K562 (cell line): ENCODE results near the gene NMNAT3. TPM values are rescaled to one million over a fixed set of nuclear protein-coding genes. Genes with fewer than 3 reads are reported as not detected.

Experiments
- ATAC-seq: fragments of 200-7000 bp; cut with Tn5 transposase; 3 replicates; pipeline ENCODE4 v1.9.1; 2020; ENCODE audit warnings: moderate library complexity
- BruUV-seq: library from RNA; stranded (reverse); fragments of 400-500 nt; replicated peaks from 2 replicates; lab custom pipeline; 2021; lab: Mats Ljungman, UMichigan
- CTCF ChIA-PET: fragments of 300-600 bp; formaldehyde crosslinking; extraction: SDS; loops from one replicate; lab custom pipeline; 2021; ENCODE audit warnings: low intra/inter-chr PET ratio; lab: Yijun Ruan, JAX
- POLR2A ChIA-PET: fragments of 300-600, 350-650 bp; sonication (Branson Sonifier 250); formaldehyde crosslinking; extraction: SDS; loops from one replicate; lab custom pipeline; 2021; ENCODE audit warnings: antibody characterized with exemption, inconsistent platforms; lab: Yijun Ruan, JAX
- DNase-seq, 4 experiments: peaks; one replicate each; pipeline versions ENCODE4 v3.0.0 to v3.0.0-alpha.2; 2011 to 2018; ENCODE audit warnings: low spot score in 3 of 4, mixed read lengths in 3 of 4; ENCODE audit errors: extremely low read depth in 1 of 4
- FAIRE-seq: peaks from 2 replicates; lab custom pipeline; 2011; peaks lifted over from hg19 to GRCh38; lab: Jason Lieb, UNC
- H2AFZ ChIP-seq: 2 replicates; pipeline ENCODE4 v1.6.0; 2011; ENCODE audit warnings: low read depth, low read length, control low read depth, inconsistent platforms
- H3K27ac ChIP-seq: fragments of 200-600 bp; 3 replicates; pipeline ENCODE4 v1.8.0; 2011; ENCODE audit warnings: low read depth, mild to moderate bottlenecking, control low read depth, inconsistent platforms, low read length, moderate library complexity, mixed read lengths; ENCODE audit errors: extremely low read depth
- H3K27me3 ChIP-seq, 2 experiments: fragments of 300-600 bp in 1 of 2; 2 replicates in 1 of 2; 3 replicates in 1 of 2; pipeline versions ENCODE4 v1.6.0 to v1.8.0; 2011; ENCODE audit warnings: inconsistent platforms in 2 of 2, low read length in 2 of 2, mild to moderate bottlenecking in 1 of 2, mixed read lengths in 1 of 2, moderate library complexity in 1 of 2; ENCODE audit not compliant: control insufficient read depth in 2 of 2, insufficient read depth in 2 of 2
- H3K36me3 ChIP-seq: fragments of 300-600 bp; 3 replicates; pipeline ENCODE4 v1.8.0; 2011; ENCODE audit warnings: mild to moderate bottlenecking, low read length, inconsistent platforms; ENCODE audit not compliant: control insufficient read depth, insufficient read depth
- H3K4me1 ChIP-seq, 2 experiments: fragments of 200-600 bp in 1 of 2; replicated peaks in 1 of 2; 2 replicates in 1 of 2; 3 replicates in 1 of 2; pipeline versions ENCODE4 v1.5.1 to v1.8.0; 2011; ENCODE audit warnings: inconsistent platforms in 2 of 2, low read length in 2 of 2, mild to moderate bottlenecking in 1 of 2, mixed read lengths in 1 of 2, moderate library complexity in 1 of 2; ENCODE audit not compliant: control insufficient read depth in 2 of 2, insufficient read depth in 2 of 2
- H3K4me2 ChIP-seq: 2 replicates; pipeline ENCODE4 v1.6.1; 2011; ENCODE audit warnings: low read length, control low read depth, inconsistent platforms, mixed read lengths; ENCODE audit not compliant: insufficient read depth
- H3K4me3 ChIP-seq: fragments of 200-600 bp; sonication (generic), shearing (Covaris generic); 2 replicates; pipeline ENCODE4 v1.5.1; 2016; ENCODE audit warnings: control low read depth, inconsistent platforms
- H3K79me2 ChIP-seq: fragments of 200-600 bp; 3 replicates; pipeline ENCODE4 v1.8.0; 2011; ENCODE audit warnings: low read length, inconsistent platforms; ENCODE audit not compliant: control insufficient read depth, insufficient read depth
- H3K9ac ChIP-seq, 2 experiments: 2 replicates each; pipeline versions ENCODE4 v1.6.0 to v1.6.1; 2011; ENCODE audit warnings: low read depth in 2 of 2, low read length in 2 of 2, control low read depth in 1 of 2, inconsistent platforms in 1 of 2, mild to moderate bottlenecking in 1 of 2, mixed read lengths in 1 of 2; ENCODE audit not compliant: insufficient read depth in 1 of 2
- H3K9me1 ChIP-seq: one replicate; pipeline ENCODE4 v1.6.0; 2011; ENCODE audit warnings: inconsistent platforms, mild to moderate bottlenecking, low read length, moderate library complexity; ENCODE audit not compliant: control insufficient read depth, insufficient read depth
- H3K9me3 ChIP-seq: replicated peaks from 2 replicates; pipeline ENCODE4 v1.5.1; 2011; ENCODE audit warnings: low read depth, low read length, inconsistent platforms; ENCODE audit not compliant: control insufficient read depth, insufficient read depth
- H4K20me1 ChIP-seq: replicated peaks from 2 replicates; pipeline ENCODE4 v1.6.1; 2011; ENCODE audit warnings: low read length, inconsistent platforms, mixed read lengths; ENCODE audit not compliant: control insufficient read depth, insufficient read depth
- PPARD ChIP-seq: fragments of 250-450 bp; sonication (Bioruptor Pico); IDR thresholded peaks from 2 replicates; pipeline ENCODE4 v1.8.0; 2022; ENCODE audit warnings: inconsistent platforms, mild to moderate bottlenecking, moderate library complexity
- RREB1 ChIP-seq: fragments of 250-450 bp; sonication (Bioruptor Pico); IDR thresholded peaks from 2 replicates; pipeline ENCODE4 v1.4.0; 2020
- SRF ChIP-seq, 2 experiments: fragments of 250-450, 450-650 bp in 1 of 2; sonication (Bioruptor Pico) in 1 of 2; sonication (generic) in 1 of 2; formaldehyde crosslinking; IDR thresholded peaks; 2 replicates each; pipeline versions ENCODE4 v1.5.0 to v1.5.1; 2020 to 2022; ENCODE audit warnings: mild to moderate bottlenecking in 1 of 2, missing genetic modification reagents in 1 of 2
- ZNF274 ChIP-seq: IDR thresholded peaks from 2 replicates; pipeline ENCODE4 v1.6.1; 2011; ENCODE audit warnings: low read depth, mild to moderate bottlenecking, low read length, moderate library complexity, borderline replicate concordance
- ZNF639 ChIP-seq, 2 experiments: fragments of 200-800 bp in 1 of 2; sonication (Bioruptor generic) in 1 of 2; sonication (generic) in 1 of 2; formaldehyde crosslinking in 1 of 2; IDR thresholded peaks in 1 of 2; conservative IDR thresholded peaks in 1 of 2; 2 replicates each; pipeline versions ENCODE4 v1.5.0 to v1.6.1; 2016 to 2020; ENCODE audit warnings: missing compliant biosample characterization in 1 of 2, missing genetic modification characterization in 1 of 2, missing genetic modification reagents in 1 of 2
- ZNF77 ChIP-seq: fragments of 250-450 bp; sonication (Bioruptor Pico); IDR thresholded peaks from 2 replicates; pipeline ENCODE4 v1.5.0; 2020
- WGBS: fragments of 100-300 bp; shearing (Covaris generic); methylation state at CpG from one replicate; pipeline ENCODE4 v1.1.6; 2016; ENCODE audit warnings: low coverage, mixed read lengths; ENCODE audit not compliant: insufficient coverage; ENCODE audit errors: missing lambda C conversion rate; 5-methylcytosine and 5-hydroxymethylcytosine counted together
- in situ Hi-C: fragments of 300-500 bp; cut with MboI; formaldehyde crosslinking; loops from 4 replicates; pipeline ENCODE4 v1.15.0; 2018; ENCODE audit warnings: inconsistent platforms, mixed read lengths
- intact Hi-C: fragments of 100-400 bp; cut with micrococcal nuclease; formaldehyde crosslinking; loops from 2 replicates; pipeline ENCODE4 v1.14.2; 2022
- polyA plus RNA-seq, 8 experiments: library from polyadenylated mRNA; depleted of rRNA in 4 of 8; stranded (reverse) in 5 of 8; unstranded in 3 of 8; fragments of >200 nt; fragmentation: Nextera tagmentation in 2 of 8; fragmentation: Illumina TruSeq in 1 of 8; extraction: Ambion mirVana in 2 of 8; extraction: Trizol in 1 of 8; gene quantifications; 2 replicates each; pipeline versions ENCODE4 v1.2.1 to v1.2.3, GENCODE V29; 2011 to 2014; ENCODE audit warnings: inconsistent platforms in 1 of 8, missing spikeins in 1 of 8
- total RNA-seq, 7 experiments: library from RNA; depleted of rRNA in 6 of 7; stranded (reverse); fragments of >200 nt in 6 of 7; fragmentation: Illumina TruSeq in 2 of 7; extraction: Trizol in 2 of 7; gene quantifications; 2 replicates each; pipeline versions ENCODE4 v1.2.1 to v1.2.3, GENCODE V29; 2011 to 2021; ENCODE audit warnings: low replicate concordance in 1 of 7

The NMNAT3 gene
- total and polyA plus RNA-seq, 9 of the 15 experiments (the other 6 are each of a cell fraction or from before 2014, with no cell fraction given): 2.3 to 12.5 (median 6.6) TPM

GRCh38 chr3:139654637-139655365 is 23.0 kb downstream of the NMNAT3 start:
- no peak for ATAC-seq
- Histone ChIP-seq H3K4me1 (no peaks in the 10 kb centered on the region), H3K4me3 (no peak overlapping the region), H2AFZ (no peak overlapping the region), H3K27me3 (peaks cover 3 to 8% of the 10 kb centered on the region in 2 experiments; a peak in 2 of 5 replicates), H3K9me1 (no peaks in the 10 kb centered on the region), H3K9ac (no peak overlapping the region), H3K27ac (no peak overlapping the region), H3K4me2 (no peak overlapping the region), H3K9me3 (no peaks in the 10 kb centered on the region), H4K20me1 (peaks cover 7% of the 10 kb centered on the region; the same call in 1 of the 2 replicates), H3K36me3 (no peaks in the 10 kb centered on the region), H3K79me2 (no peaks in the 10 kb centered on the region)
- no peak for DNase-seq
- intact Hi-C loops (no loop called here), in situ Hi-C loops (no loop called here)
- FAIRE-seq: no peak
- ChIA-PET POLR2A (interaction anchor here (1.5 to 2.2 kb wide), 2 partner anchors 8 to 10 kb away, joined by 3 to 4 read pairs; no protein-coding TSS in a partner anchor), CTCF (no interaction called here)
- WGBS: 5% methylated on average over 6 of the region's 6 CpGs
- TF ChIP-seq ZNF77 (CRISPR knock-in tag): no peak
- no peak for TF ChIP-seq ZNF274
- TF ChIP-seq PPARD (CRISPR knock-in tag): no peak
- BruUV-seq: no TSS peak

GRCh38 chr3:139653582-139653981 is 24.2 kb downstream of the NMNAT3 start:
- no peak overlapping the region for H3K4me2 ChIP-seq
- BruUV-seq: no TSS peak
- no peak overlapping the region for H3K4me3 ChIP-seq
- H3K27me3 ChIP-seq: peaks cover 3 to 8% of the 10 kb centered on the region in 2 experiments; a peak in 2 of 5 replicates
- no peak overlapping the region for H3K27ac ChIP-seq
- in situ Hi-C loops (no loop called here), intact Hi-C loops (no loop called here)
- no peak overlapping the region for H2AFZ ChIP-seq
- no peak for ATAC-seq
- no peak for FAIRE-seq
- CTCF ChIA-PET: no interaction called here
- H3K9me1 ChIP-seq: no peaks in the 10 kb centered on the region
- H3K79me2 ChIP-seq: no peaks in the 10 kb centered on the region
- WGBS: 4% methylated on average over 9 of the region's 9 CpGs
- H4K20me1 ChIP-seq: peaks cover 7% of the 10 kb centered on the region; the same call in 1 of the 2 replicates
- POLR2A ChIA-PET: interaction anchor here (1.3 to 2.2 kb wide), 2 partner anchors 10 to 30 kb away, joined by 4 read pairs; no protein-coding TSS in a partner anchor
- no peak for DNase-seq
- no peaks in the 10 kb centered on the region for H3K9me3 ChIP-seq
- no peak overlapping the region for H3K9ac ChIP-seq
- no peaks in the 10 kb centered on the region for H3K4me1 ChIP-seq
- no peaks in the 10 kb centered on the region for H3K36me3 ChIP-seq
- TF ChIP-seq SRF (CRISPR knock-in tag; IDR thresholded peaks at IDR 0.05): no peak
- TF ChIP-seq PPARD (CRISPR knock-in tag): no peak
- TF ChIP-seq RREB1 (CRISPR knock-in tag): no peak
- no peak for TF ChIP-seq ZNF639 (CRISPR knock-in tag; conservative IDR thresholded peaks at IDR 0.05 in 1 of 2, IDR thresholded peaks at IDR 0.05 in 1 of 2)
